Suprapubic skin (tissue), 4 donors: Measurements from ENCODE around the gene TNFRSF13B.

Experiments
- CTCF ChIP-seq, 2 donors: fragments of 200-600 bp in 1 of 2; fragments of 450-650 bp in 1 of 2; sonication (generic) in 1 of 2; IDR thresholded peaks; one replicate each; pipeline ENCODE4 v1.5.1; 2016 to 2019; ENCODE audit warnings: antibody characterized with exemption in 2 of 2, mild to moderate bottlenecking in 1 of 2, moderate library complexity in 1 of 2
- EP300 ChIP-seq: sonication (generic); formaldehyde crosslinking; IDR thresholded peaks from one replicate; pipeline ENCODE4 v1.6.1; 2017; ENCODE audit warnings: antibody characterized with exemption
- POLR2A ChIP-seq, 2 donors: fragments of 450-650 bp; IDR thresholded peaks; one replicate each; pipeline ENCODE4 v1.6.1; 2017; ENCODE audit warnings: antibody characterized with exemption in 2 of 2, mild to moderate bottlenecking in 2 of 2, moderate library complexity in 2 of 2
- POLR2AphosphoS5 ChIP-seq, 3 donors: sonication (generic); formaldehyde crosslinking; IDR thresholded peaks; one replicate each; pipeline ENCODE4 v1.6.1; 2017; ENCODE audit warnings: antibody characterized with exemption in 3 of 3

- TF ChIP-seq POLR2A (IDR thresholded peaks at IDR 0.05) = no peak
- TF ChIP-seq POLR2AphosphoS5 (IDR thresholded peaks at IDR 0.05) = no peak
- TF ChIP-seq CTCF (IDR thresholded peaks at IDR 0.05) = no peak
- TF ChIP-seq EP300 = no peak
Measured at GRCh38 chr17:16980813-16981731, 9.2 kb upstream of the TNFRSF13B start.
